Effector memory CD8-positive, alpha-beta T cell (primary cell): ENCODE results near the gene RNU6-8.

ENCODE experiments used
- ATAC-seq: fragments of 150-1000 bp; cut with Tn5 transposase; replicated peaks from 2 replicates; pipeline ENCODE4 v1.10.0; 2021; ENCODE audit warnings: mild to moderate bottlenecking, moderate library complexity
- DNase-seq, 3 experiments: peaks; one replicate each; pipeline ENCODE4 v3.0.0; 2021
- H3K27ac Mint-ChIP-seq, 2 donors: one replicate each; pipeline ENCODE4 v1.8.0; 2022; ENCODE audit warnings: mild to moderate bottlenecking in 2 of 2, mixed read lengths in 2 of 2, moderate library complexity in 2 of 2
- H3K27me3 Mint-ChIP-seq, 2 donors: one replicate each; pipeline ENCODE4 v1.8.0; 2022; ENCODE audit warnings: mixed read lengths in 2 of 2
- H3K36me3 Mint-ChIP-seq: one replicate; pipeline ENCODE4 v1.8.0; 2022; ENCODE audit warnings: mild to moderate bottlenecking, moderate library complexity, mixed read lengths; ENCODE audit not compliant: insufficient read depth
- H3K4me1 Mint-ChIP-seq, 2 donors: one replicate each; pipeline ENCODE4 v1.8.0; 2022; ENCODE audit warnings: low read depth in 2 of 2, mixed read lengths in 2 of 2
- H3K4me3 Mint-ChIP-seq, 2 donors: one replicate each; pipeline ENCODE4 v1.8.0; 2022; ENCODE audit warnings: mild to moderate bottlenecking in 2 of 2, mixed read lengths in 2 of 2, moderate library complexity in 2 of 2
- H3K9me3 Mint-ChIP-seq, 2 donors: one replicate each; pipeline ENCODE4 v1.8.0; 2022; ENCODE audit warnings: mixed read lengths in 2 of 2

The RNU6-8 gene

GRCh38 chr14:32225378-32225920 is 22.4 kb upstream of the RNU6-8 start:
- DNase-seq (no peak), ATAC-seq (no peak)
- no peaks in the 10 kb centered on the region for H3K36me3 Mint-ChIP-seq
- H3K27ac Mint-ChIP-seq = no peak overlapping the region
- no peaks in the 10 kb centered on the region for H3K9me3 Mint-ChIP-seq
- H3K4me1 Mint-ChIP-seq = no peaks in the 10 kb centered on the region
- H3K27me3 Mint-ChIP-seq = peaks cover 25 to 30% of the 10 kb centered on the region in 2 donors
- H3K4me3 Mint-ChIP-seq = no peak overlapping the region

GRCh38 chr14:32224737-32225377 is 21.8 kb upstream of the RNU6-8 start:
- DNase-seq = no peak
- no peaks in the 10 kb centered on the region for H3K36me3 Mint-ChIP-seq
- H3K4me3 Mint-ChIP-seq = no peak overlapping the region
- H3K27ac Mint-ChIP-seq = no peak overlapping the region
- H3K4me1 Mint-ChIP-seq = no peaks in the 10 kb centered on the region
- ATAC-seq = peak; percentile 50
- H3K9me3 Mint-ChIP-seq = no peaks in the 10 kb centered on the region
- peaks cover 25 to 32% of the 10 kb centered on the region in 2 donors for H3K27me3 Mint-ChIP-seq

- Mint-ChIP-seq H3K27ac (no peak overlapping the region), H3K27me3 (peaks cover 35 to 40% of the 10 kb centered on the region in 2 donors), H3K4me1 (no peaks in the 10 kb centered on the region), H3K36me3 (no peaks in the 10 kb centered on the region), H3K4me3 (no peak overlapping the region), H3K9me3 (no peaks in the 10 kb centered on the region)
- no peak for DNase-seq
- ATAC-seq = no peak
These were observed 14.2 kb upstream of the RNU6-8 start for GRCh38 chr14:32217301-32217700.

GRCh38 chr14:32212833-32213232 is 9.8 kb upstream of the RNU6-8 start:
- ATAC-seq = no peak
- H3K9me3 Mint-ChIP-seq = no peaks in the 10 kb centered on the region

GRCh38 chr14:32211068-32211404 is 8.0 kb upstream of the RNU6-8 start:
- Mint-ChIP-seq H3K36me3 (no peaks in the 10 kb centered on the region), H3K9me3 (no peaks in the 10 kb centered on the region), H3K27ac (no peak overlapping the region), H3K27me3 (peaks cover 0 to 21% of the 10 kb centered on the region in 2 donors), H3K4me1 (no peaks in the 10 kb centered on the region), H3K4me3 (no peak overlapping the region)
- DNase-seq (no peak), ATAC-seq (no peak)

More at GRCh38 chr14:32212833-32213232, 9.8 kb upstream of the RNU6-8 start:
- DNase-seq = no peak
- Mint-ChIP-seq H3K4me3 (no peak overlapping the region), H3K27ac (no peak overlapping the region), H3K27me3 (peaks cover 5 to 24% of the 10 kb centered on the region in 2 donors), H3K4me1 (no peaks in the 10 kb centered on the region), H3K36me3 (no peaks in the 10 kb centered on the region)

GRCh38 chr14:32209471-32209870 is 6.4 kb upstream of the RNU6-8 start:
- Mint-ChIP-seq H3K27ac (no peak overlapping the region), H3K4me1 (peaks cover 0 to under 1% of the 10 kb centered on the region in 2 donors), H3K9me3 (peaks cover 0 to 1% of the 10 kb centered on the region in 2 donors), H3K27me3 (peaks cover under 1 to 21% of the 10 kb centered on the region in 2 donors), H3K36me3 (peaks cover 5% of the 10 kb centered on the region), H3K4me3 (no peak overlapping the region)
- ATAC-seq (no peak), DNase-seq (no peak)

- H3K4me1 Mint-ChIP-seq = peaks cover 5 to 8% of the 10 kb centered on the region in 2 donors
- DNase-seq (no peak), ATAC-seq (no peak)
- H3K4me3 Mint-ChIP-seq = no peak overlapping the region
- H3K9me3 Mint-ChIP-seq = peaks cover 0 to 1% of the 10 kb centered on the region in 2 donors
- peaks cover 13% of the 10 kb centered on the region for H3K36me3 Mint-ChIP-seq
- peaks cover 4 to 21% of the 10 kb centered on the region in 2 donors for H3K27me3 Mint-ChIP-seq
- H3K27ac Mint-ChIP-seq = no peak overlapping the region
These were observed 5.4 kb upstream of the RNU6-8 start for GRCh38 chr14:32208490-32208889.

GRCh38 chr14:32206552-32206951 is 3.5 kb upstream of the RNU6-8 start:
- no peak overlapping the region for H3K27ac Mint-ChIP-seq
- ATAC-seq = no peak
- no peak overlapping the region for H3K4me3 Mint-ChIP-seq
- H3K9me3 Mint-ChIP-seq = peaks cover 0 to 1% of the 10 kb centered on the region in 2 donors
- peaks cover 4 to 21% of the 10 kb centered on the region in 2 donors for H3K27me3 Mint-ChIP-seq
- H3K4me1 Mint-ChIP-seq = peaks cover 17 to 23% of the 10 kb centered on the region in 2 donors
- no peak for DNase-seq
- peaks cover 33% of the 10 kb centered on the region for H3K36me3 Mint-ChIP-seq

- DNase-seq = no peak
These were observed 2.9 kb upstream of the RNU6-8 start for GRCh38 chr14:32205984-32206383.

GRCh38 chr14:32205554-32205953 is 2.5 kb upstream of the RNU6-8 start:
- ATAC-seq (no peak), DNase-seq (no peak)
- Mint-ChIP-seq H3K36me3 (peaks cover 41% of the 10 kb centered on the region), H3K27ac (no peak overlapping the region), H3K9me3 (peaks cover 0 to 1% of the 10 kb centered on the region in 2 donors), H3K4me3 (no peak overlapping the region), H3K4me1 (peaks cover 20 to 30% of the 10 kb centered on the region in 2 donors), H3K27me3 (peaks cover 4 to 12% of the 10 kb centered on the region in 2 donors)

More at GRCh38 chr14:32205984-32206383, 2.9 kb upstream of the RNU6-8 start:
- peaks cover 18 to 27% of the 10 kb centered on the region in 2 donors for H3K4me1 Mint-ChIP-seq
- no peak for ATAC-seq
- H3K9me3 Mint-ChIP-seq = peaks cover 0 to 1% of the 10 kb centered on the region in 2 donors
- H3K27me3 Mint-ChIP-seq = peaks cover 4 to 17% of the 10 kb centered on the region in 2 donors
- no peak overlapping the region for H3K27ac Mint-ChIP-seq
- no peak overlapping the region for H3K4me3 Mint-ChIP-seq
- peaks cover 39% of the 10 kb centered on the region for H3K36me3 Mint-ChIP-seq

- H3K4me1 Mint-ChIP-seq = peaks cover 20 to 30% of the 10 kb centered on the region in 2 donors
- ATAC-seq (no peak), DNase-seq (peak in 1 of 3 experiments; percentile 3)
- peaks cover 41% of the 10 kb centered on the region for H3K36me3 Mint-ChIP-seq
- peak overlapping the region; percentile 84 to 92 for H3K4me3 Mint-ChIP-seq
- H3K27ac Mint-ChIP-seq = peak overlapping the region; percentile 12 to 99
- peaks cover 8% of the 10 kb centered on the region in 2 donors for H3K27me3 Mint-ChIP-seq
- peaks cover 0 to 3% of the 10 kb centered on the region in 2 donors for H3K9me3 Mint-ChIP-seq
These were observed 874 bp upstream of the RNU6-8 start for GRCh38 chr14:32203928-32204357.

GRCh38 chr14:32202491-32202997 is 525 bp downstream of the RNU6-8 start:
- H3K9me3 Mint-ChIP-seq = peaks cover 0 to 3% of the 10 kb centered on the region in 2 donors
- ATAC-seq (no peak), DNase-seq (peak in 1 of 3 experiments; percentile 1)
- peak overlapping the region; percentile 98 to 99 for H3K27ac Mint-ChIP-seq
- H3K4me1 Mint-ChIP-seq = peaks cover 20 to 30% of the 10 kb centered on the region in 2 donors
- H3K27me3 Mint-ChIP-seq = peaks cover 0 to 9% of the 10 kb centered on the region in 2 donors
- H3K36me3 Mint-ChIP-seq = peaks cover 41% of the 10 kb centered on the region
- H3K4me3 Mint-ChIP-seq = peak overlapping the region; percentile 84 to 92

- peaks cover 0 to 12% of the 10 kb centered on the region in 2 donors for H3K27me3 Mint-ChIP-seq
- ATAC-seq = peak; percentile 7
- peak; percentile 22 to 35 (median 22) for DNase-seq
- peak within 1 kb of the TSS; percentile 84 to 92 for H3K4me3 Mint-ChIP-seq
- H3K4me1 Mint-ChIP-seq = peaks cover 20 to 30% of the 10 kb centered on the region in 2 donors
- peaks cover 41% of the 10 kb centered on the region for H3K36me3 Mint-ChIP-seq
- H3K9me3 Mint-ChIP-seq = peaks cover 0 to 3% of the 10 kb centered on the region in 2 donors
- H3K27ac Mint-ChIP-seq = peak within 1 kb of the TSS; percentile 98 to 99
These were observed 1.1 kb downstream of the RNU6-8 start, which contains the start of gene RNU6-7 for GRCh38 chr14:32201816-32202490. RNU6-7 (plus strand) TSS chr14:32202045.
